C4-2B (cell line): ENCODE results near the gene CYFIP1.

Experiments
- ZFX ChIP-seq: fragments of 450-650 bp; IDR thresholded peaks from 2 replicates; pipeline ENCODE4 v1.6.1; 2017
- TF ChIP-seq, protein P1 (sequence below): fragments of 450-650 bp; conservative IDR thresholded peaks from 2 replicates; pipeline ENCODE4 v1.5.1; 2017; ENCODE audit warnings: mild to moderate bottlenecking

DNA sequence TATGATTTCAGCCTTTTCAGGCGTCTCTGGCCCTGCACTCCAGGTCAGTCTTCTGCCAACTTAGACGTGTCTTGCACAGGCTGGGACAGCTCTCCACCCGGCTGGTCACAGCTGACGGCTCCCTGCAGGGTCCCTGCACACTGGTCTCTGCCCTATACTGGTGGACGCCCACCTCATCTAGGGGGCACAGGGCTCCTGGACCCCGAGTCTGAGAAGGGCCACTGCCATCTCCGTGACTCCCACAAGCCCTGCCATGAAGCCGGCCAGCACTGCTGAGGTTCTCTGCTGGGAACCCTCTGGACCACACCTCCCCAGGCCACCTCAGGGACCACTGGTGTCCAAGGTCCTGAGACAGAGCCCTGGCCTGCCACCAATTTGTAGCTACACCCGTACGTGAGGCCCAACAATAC is 40.5 kb downstream of the CYFIP1 start:
- TF ChIP-seq, protein P1, sequence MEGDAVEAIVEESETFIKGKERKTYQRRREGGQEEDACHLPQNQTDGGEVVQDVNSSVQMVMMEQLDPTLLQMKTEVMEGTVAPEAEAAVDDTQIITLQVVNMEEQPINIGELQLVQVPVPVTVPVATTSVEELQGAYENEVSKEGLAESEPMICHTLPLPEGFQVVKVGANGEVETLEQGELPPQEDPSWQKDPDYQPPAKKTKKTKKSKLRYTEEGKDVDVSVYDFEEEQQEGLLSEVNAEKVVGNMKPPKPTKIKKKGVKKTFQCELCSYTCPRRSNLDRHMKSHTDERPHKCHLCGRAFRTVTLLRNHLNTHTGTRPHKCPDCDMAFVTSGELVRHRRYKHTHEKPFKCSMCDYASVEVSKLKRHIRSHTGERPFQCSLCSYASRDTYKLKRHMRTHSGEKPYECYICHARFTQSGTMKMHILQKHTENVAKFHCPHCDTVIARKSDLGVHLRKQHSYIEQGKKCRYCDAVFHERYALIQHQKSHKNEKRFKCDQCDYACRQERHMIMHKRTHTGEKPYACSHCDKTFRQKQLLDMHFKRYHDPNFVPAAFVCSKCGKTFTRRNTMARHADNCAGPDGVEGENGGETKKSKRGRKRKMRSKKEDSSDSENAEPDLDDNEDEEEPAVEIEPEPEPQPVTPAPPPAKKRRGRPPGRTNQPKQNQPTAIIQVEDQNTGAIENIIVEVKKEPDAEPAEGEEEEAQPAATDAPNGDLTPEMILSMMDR, result no peak
- TF ChIP-seq ZFX, result no peak
